GM12878 (cell line): Measurements from ENCODE around the gene CARD19. TPM values are rescaled to one million over a fixed set of nuclear protein-coding genes. Genes with fewer than 3 reads are reported as not detected.

Experiments
- ATAC-seq: fragments of 200-7000 bp; cut with Tn5 transposase; 3 replicates; pipeline ENCODE4 v1.9.1; 2020; ENCODE audit warnings: mild to moderate bottlenecking, moderate library complexity
- BruUV-seq: library from RNA; stranded (reverse); fragments of 400-500 nt; replicated peaks from 2 replicates; lab custom pipeline; 2021; lab: Mats Ljungman, UMichigan
- CTCF ChIA-PET: fragments of 300-600 bp; sonication (Branson Sonifier 250); formaldehyde crosslinking; extraction: SDS; loops from one replicate; lab custom pipeline; 2021; ENCODE audit warnings: inconsistent platforms; lab: Yijun Ruan, JAX
- POLR2A ChIA-PET: fragments of 350-600 bp; formaldehyde crosslinking; extraction: SDS; loops from one replicate; lab custom pipeline; 2021; ENCODE audit warnings: inconsistent platforms; lab: Charles Lee
- RAD21 ChIA-PET: fragments of 300-600 bp; sonication (Branson Sonifier 250); formaldehyde crosslinking; loops from one replicate; lab custom pipeline; 2023; ENCODE audit warnings: antibody characterized with exemption; ENCODE audit not compliant: unreplicated experiment; lab: Charles Lee
- SMC1A ChIA-PET: fragments of 300-600 bp; sonication (Branson Sonifier 250); formaldehyde crosslinking; loops from one replicate; lab custom pipeline; 2023; ENCODE audit not compliant: unreplicated experiment, uncharacterized antibody; lab: Charles Lee
- DNase-seq: peaks from one replicate; pipeline ENCODE4 v3.0.0-alpha.2; 2011; ENCODE audit warnings: low read depth, low spot score
- FAIRE-seq: peaks from 3 replicates; lab custom pipeline; 2011; peaks lifted over from hg19 to GRCh38; lab: Jason Lieb, UNC
- H2AFZ ChIP-seq: 2 replicates; pipeline ENCODE4 v1.6.0; 2011; ENCODE audit warnings: low read depth, low read length, control low read depth; ENCODE audit not compliant: control insufficient read depth
- H3K27ac ChIP-seq: 2 replicates; pipeline ENCODE4 v1.5.1; 2011; ENCODE audit warnings: control low read depth; ENCODE audit not compliant: control insufficient read depth, insufficient read depth
- H3K27me3 ChIP-seq, 2 experiments: replicated peaks in 1 of 2; 2 replicates each; pipeline versions ENCODE4 v1.6.0 to v1.6.1; 2011; ENCODE audit warnings: low read length in 1 of 2; ENCODE audit not compliant: control insufficient read depth in 2 of 2, insufficient read depth in 2 of 2
- H3K36me3 ChIP-seq, 2 experiments: 2 replicates each; pipeline ENCODE4 v1.5.1; 2011; ENCODE audit warnings: low read length in 1 of 2; ENCODE audit not compliant: control insufficient read depth in 2 of 2, insufficient read depth in 2 of 2
- H3K4me1 ChIP-seq: 2 replicates; pipeline ENCODE4 v1.6.1; 2011; ENCODE audit warnings: mild to moderate bottlenecking, low read length, moderate library complexity, mixed read lengths; ENCODE audit not compliant: control insufficient read depth, insufficient read depth
- H3K4me2 ChIP-seq: 2 replicates; pipeline ENCODE4 v1.6.0; 2011; ENCODE audit warnings: control low read depth; ENCODE audit not compliant: control insufficient read depth, insufficient read depth
- H3K4me3 ChIP-seq: fragments of 200-600 bp; sonication (generic); 2 replicates; pipeline ENCODE4 v1.5.1; 2016
- H3K79me2 ChIP-seq: 2 replicates; pipeline ENCODE4 v1.6.0; 2011; ENCODE audit warnings: low read length; ENCODE audit not compliant: control insufficient read depth, insufficient read depth
- H3K9ac ChIP-seq: 2 replicates; pipeline ENCODE4 v1.8.0; 2011; ENCODE audit warnings: low read length, control low read depth, mixed read lengths; ENCODE audit not compliant: control insufficient read depth, insufficient read depth
- H3K9me3 ChIP-seq: replicated peaks from 3 replicates; pipeline ENCODE4 v1.5.1; 2011; ENCODE audit warnings: mild to moderate bottlenecking, low read length; ENCODE audit not compliant: control insufficient read depth, insufficient read depth
- H4K20me1 ChIP-seq: 2 replicates; pipeline ENCODE4 v1.6.0; 2011; ENCODE audit not compliant: control insufficient read depth, insufficient read depth
- ATF7 ChIP-seq: fragments of 450-650 bp; IDR thresholded peaks from 2 replicates; pipeline ENCODE4 v1.6.1; 2016; ENCODE audit warnings: low read depth, mild to moderate bottlenecking
- BACH1 ChIP-seq: fragments of 450-650 bp; IDR thresholded peaks from 2 replicates; pipeline ENCODE4 v1.6.1; 2017; ENCODE audit warnings: mild to moderate bottlenecking, borderline replicate concordance
- BHLHE40 ChIP-seq, 2 experiments: fragments of 450-650 bp in 1 of 2; IDR thresholded peaks; 2 replicates each; pipeline ENCODE4 v1.6.1; 2011 to 2017; ENCODE audit warnings: low read depth in 2 of 2, borderline replicate concordance in 1 of 2, improper control_type of control experiment in 1 of 2, low read length in 1 of 2, mild to moderate bottlenecking in 1 of 2
- GATAD2B ChIP-seq: fragments of 450-650 bp; conservative IDR thresholded peaks from 2 replicates; pipeline ENCODE4 v1.6.1; 2017; ENCODE audit warnings: low read depth, mild to moderate bottlenecking, moderate library complexity
- HDAC6 ChIP-seq: fragments of 200-600 bp; sonication (generic); IDR thresholded peaks from one replicate; pipeline ENCODE4 v1.8.0; 2017; ENCODE audit warnings: antibody characterized with exemption; ENCODE audit not compliant: unreplicated experiment
- IRF3 ChIP-seq: fragments of 450-650 bp; IDR thresholded peaks from 2 replicates; pipeline ENCODE4 v1.6.1; 2014; ENCODE audit warnings: mild to moderate bottlenecking
- MTA2 ChIP-seq: fragments of 450-650 bp; IDR thresholded peaks from 2 replicates; pipeline ENCODE4 v1.6.1; 2016; ENCODE audit warnings: low read depth, mild to moderate bottlenecking, moderate library complexity
- POLR2AphosphoS5 ChIP-seq: IDR thresholded peaks from 2 replicates; pipeline ENCODE4 v1.6.1; 2011; ENCODE audit warnings: mild to moderate bottlenecking, low read length, inconsistent platforms
- RUNX3 ChIP-seq: IDR thresholded peaks from 2 replicates; pipeline ENCODE4 v1.6.1; 2012; ENCODE audit warnings: low read length, inconsistent platforms
- SUPT20H ChIP-seq: IDR thresholded peaks from 2 replicates; pipeline ENCODE4 v1.6.1; 2011; ENCODE audit warnings: low read depth, mild to moderate bottlenecking, low read length, moderate library complexity, borderline replicate concordance; ENCODE audit not compliant: control insufficient read depth
- WGBS: methylation state at CpG from one replicate; pipeline ENCODE4 v1.1.6; 2016; ENCODE audit warnings: low lambda C conversion rate; ENCODE audit not compliant: insufficient replicate concordance, insufficient coverage; ENCODE audit errors: missing lambda C conversion rate; 5-methylcytosine and 5-hydroxymethylcytosine counted together
- in situ Hi-C: fragments of 300-500 bp; cut with MboI; formaldehyde crosslinking; loops from 9 replicates; pipeline ENCODE4 v1.14.3; 2018; ENCODE audit warnings: mixed read lengths
- intact Hi-C: fragments of 100-400 bp; cut with micrococcal nuclease; formaldehyde crosslinking; loops from one replicate; pipeline ENCODE4 v1.14.2; 2022; ENCODE audit not compliant: unreplicated experiment
- polyA plus RNA-seq, 11 experiments: library from polyadenylated mRNA; depleted of rRNA in 4 of 11; unstranded in 6 of 11; stranded (reverse) in 5 of 11; fragments of >200 nt; fragmentation: Nextera tagmentation in 4 of 11; fragmentation: Illumina TruSeq in 1 of 11; extraction: Ambion mirVana in 4 of 11; extraction: Trizol in 1 of 11; gene quantifications; 1 replicate in 1 of 11; 2 replicates in 10 of 11; pipeline versions ENCODE4 v1.2.1 to v1.2.3, GENCODE V29; 2011 to 2016; ENCODE audit warnings: inconsistent platforms in 2 of 11, missing spikeins in 2 of 11, low read depth in 1 of 11
- total RNA-seq, 4 experiments: library from RNA; depleted of rRNA in 3 of 4; stranded (reverse); fragments of >200 nt in 3 of 4; fragmentation: Illumina TruSeq in 1 of 4; extraction: Trizol in 1 of 4; gene quantifications; 2 replicates each; pipeline versions ENCODE4 v1.2.1 to v1.2.3, GENCODE V29; 2013 to 2021
- TF ChIP-seq, protein P1 (sequence below): IDR thresholded peaks from 2 replicates; pipeline ENCODE4 v1.6.1; 2011; ENCODE audit warnings: borderline replicate concordance, low read depth, mild to moderate bottlenecking, moderate library complexity, low read length; ENCODE audit not compliant: insufficient read depth, poor library complexity, severe bottlenecking
- TF ChIP-seq, protein P2 (sequence below): fragments of 450-650 bp; IDR thresholded peaks from 2 replicates; pipeline ENCODE4 v1.6.1; 2016; ENCODE audit warnings: mild to moderate bottlenecking

Gene CARD19
- total and polyA plus RNA-seq, 10 of the 15 experiments (the other 5 are each of a cell fraction or from before 2014, with no cell fraction given), result 0.61 to 41.6 (median 19.9) TPM

GRCh38 chr9:93088656-93089015, 7.4 kb upstream of the CARD19 start:
- peaks cover 8 to 15% of the 10 kb centered on the region in 2 experiments for H3K36me3 ChIP-seq
- no TSS peak for BruUV-seq
- TF ChIP-seq MTA2 (no peak), IRF3 (no peak), SUPT20H (no peak), BHLHE40 (IDR thresholded peaks at IDR 0.05; ENCODE audit: borderline replicate concordance in 1 of 2, low read depth in 2 of 2, low read length in 1 of 2) (no peak), RUNX3 (no peak), HDAC6 (no peak), ATF7 (no peak), GATAD2B (no peak), POLR2AphosphoS5 (no peak), BACH1 (no peak)
- TF ChIP-seq, protein P1, sequence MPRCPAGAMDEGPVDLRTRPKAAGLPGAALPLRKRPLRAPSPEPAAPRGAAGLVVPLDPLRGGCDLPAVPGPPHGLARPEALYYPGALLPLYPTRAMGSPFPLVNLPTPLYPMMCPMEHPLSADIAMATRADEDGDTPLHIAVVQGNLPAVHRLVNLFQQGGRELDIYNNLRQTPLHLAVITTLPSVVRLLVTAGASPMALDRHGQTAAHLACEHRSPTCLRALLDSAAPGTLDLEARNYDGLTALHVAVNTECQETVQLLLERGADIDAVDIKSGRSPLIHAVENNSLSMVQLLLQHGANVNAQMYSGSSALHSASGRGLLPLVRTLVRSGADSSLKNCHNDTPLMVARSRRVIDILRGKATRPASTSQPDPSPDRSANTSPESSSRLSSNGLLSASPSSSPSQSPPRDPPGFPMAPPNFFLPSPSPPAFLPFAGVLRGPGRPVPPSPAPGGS, result no peak
- TF ChIP-seq, protein P2, sequence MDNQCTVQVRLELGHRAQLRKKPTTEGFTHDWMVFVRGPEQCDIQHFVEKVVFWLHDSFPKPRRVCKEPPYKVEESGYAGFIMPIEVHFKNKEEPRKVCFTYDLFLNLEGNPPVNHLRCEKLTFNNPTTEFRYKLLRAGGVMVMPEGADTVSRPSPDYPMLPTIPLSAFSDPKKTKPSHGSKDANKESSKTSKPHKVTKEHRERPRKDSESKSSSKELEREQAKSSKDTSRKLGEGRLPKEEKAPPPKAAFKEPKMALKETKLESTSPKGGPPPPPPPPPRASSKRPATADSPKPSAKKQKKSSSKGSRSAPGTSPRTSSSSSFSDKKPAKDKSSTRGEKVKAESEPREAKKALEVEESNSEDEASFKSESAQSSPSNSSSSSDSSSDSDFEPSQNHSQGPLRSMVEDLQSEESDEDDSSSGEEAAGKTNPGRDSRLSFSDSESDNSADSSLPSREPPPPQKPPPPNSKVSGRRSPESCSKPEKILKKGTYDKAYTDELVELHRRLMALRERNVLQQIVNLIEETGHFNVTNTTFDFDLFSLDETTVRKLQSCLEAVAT, result no peak
- no peak overlapping the region for H3K27ac ChIP-seq
- in situ Hi-C loops (no loop called here), intact Hi-C loops (no loop called here)
- no peak for ATAC-seq
- no peak for FAIRE-seq
- CTCF ChIA-PET, result interaction anchor here (0.6 to 1.5 kb wide), 3 partner anchors 21 to 130 kb away, joined by 3 to 6 read pairs (median 4); no protein-coding TSS in a partner anchor
- H3K27me3 ChIP-seq, result no peaks in the 10 kb centered on the region
- no peak for DNase-seq
- peaks cover 32% of the 10 kb centered on the region for H3K4me1 ChIP-seq
- no peak overlapping the region for H3K9ac ChIP-seq
- H3K4me3 ChIP-seq, result no peak overlapping the region
- peaks cover 10% of the 10 kb centered on the region for H3K9me3 ChIP-seq
- SMC1A ChIA-PET, result no interaction called here
- RAD21 ChIA-PET, result no interaction called here
- no peaks in the 10 kb centered on the region for H3K79me2 ChIP-seq
- H3K4me2 ChIP-seq, result no peak overlapping the region
- no peak overlapping the region for H2AFZ ChIP-seq
- WGBS, result 95% methylated on average over 4 of the region's 4 CpGs
- POLR2A ChIA-PET, result interaction anchor here (1.2 kb wide), 1 partner anchor 20 kb away, joined by 3 read pairs; no protein-coding TSS in a partner anchor
- H4K20me1 ChIP-seq, result no peaks in the 10 kb centered on the region
